Measurements from ENCODE around the gene TIMM21.

- TF ChIP-seq CTCF (IDR thresholded peaks at IDR 0.05) (no peak), POLR2A (IDR thresholded peaks at IDR 0.05) (no peak), POLR2AphosphoS5 (IDR thresholded peaks at IDR 0.05) (no peak)
Measured at GRCh38 chr18:74115046-74115445, 33.3 kb upstream of the TIMM21 start.

All from suprapubic skin (tissue), 4 donors.